HFF-Myc (cell line): ENCODE results near the gene UGT8.
"Not testable (repeated sequence)": the region's sequence is repeated elsewhere in the genome, so short reads cannot be mapped to it uniquely, and the experiment has no call there.

Experiments used
- DNase-seq: peaks from one replicate; pipeline ENCODE4 v3.0.0-alpha.2; 2011; ENCODE audit warnings: low read depth; ENCODE audit errors: extremely low read depth
- H3K4me3 ChIP-seq: replicated peaks from 2 replicates; pipeline ENCODE4 v1.5.1; 2011; ENCODE audit warnings: low read depth, mild to moderate bottlenecking, control low read depth, low read length
- CTCF ChIP-seq: IDR thresholded peaks from 2 replicates; pipeline ENCODE4 v1.5.1; 2012; ENCODE audit warnings: mild to moderate bottlenecking, low read depth, low read length, control low read depth; ENCODE audit errors: missing control alignments

Gene UGT8

DNA sequence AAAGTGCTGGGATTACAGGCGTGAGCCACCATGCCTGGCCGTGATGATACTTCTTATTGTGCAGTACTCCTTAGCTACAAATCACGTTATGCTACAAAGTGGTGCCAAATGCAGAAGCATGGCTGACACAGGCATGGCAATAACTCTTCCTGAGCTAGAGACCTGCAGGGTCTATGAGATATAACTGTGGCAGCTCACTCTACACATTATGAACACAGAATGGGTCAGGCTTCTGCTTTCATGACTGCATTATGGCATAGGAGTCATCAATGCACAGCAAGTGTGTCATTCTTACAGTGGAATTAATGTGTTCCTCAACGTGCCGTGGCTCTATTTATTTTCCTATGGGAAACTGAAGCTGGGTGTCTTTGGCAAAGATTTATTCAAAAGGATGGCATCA is 64.5 kb downstream of the UGT8 start:
- DNase-seq, result no peak
- no peak for TF ChIP-seq CTCF
- no peak overlapping the region for H3K4me3 ChIP-seq

- TF ChIP-seq CTCF, result no peak
- no peak overlapping the region for H3K4me3 ChIP-seq
- no peak for DNase-seq
Observed at GRCh38 chr4:114668577-114668976, 70.0 kb downstream of the UGT8 start.

DNA sequence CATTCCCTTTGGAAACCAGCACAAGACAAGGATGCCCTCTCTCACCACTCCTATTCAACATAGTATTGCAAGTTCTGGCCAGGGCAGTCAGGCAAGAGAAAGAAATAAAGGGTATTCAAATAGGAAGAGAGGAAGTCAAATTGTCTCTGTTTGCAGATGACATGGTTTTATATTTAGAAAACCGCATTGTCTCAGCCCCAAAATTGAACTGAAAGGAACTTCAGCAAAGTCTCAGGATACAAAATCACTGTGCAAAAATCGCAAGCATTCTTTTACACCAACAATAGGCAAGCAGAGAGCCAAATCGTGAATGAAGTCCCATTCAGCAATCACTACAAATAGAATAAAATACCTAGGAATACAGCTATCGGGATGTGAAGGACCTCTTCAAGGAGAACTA is 72.1 kb downstream of the UGT8 start:
- not testable (repeated sequence) for DNase-seq, H3K4me3 ChIP-seq

DNA sequence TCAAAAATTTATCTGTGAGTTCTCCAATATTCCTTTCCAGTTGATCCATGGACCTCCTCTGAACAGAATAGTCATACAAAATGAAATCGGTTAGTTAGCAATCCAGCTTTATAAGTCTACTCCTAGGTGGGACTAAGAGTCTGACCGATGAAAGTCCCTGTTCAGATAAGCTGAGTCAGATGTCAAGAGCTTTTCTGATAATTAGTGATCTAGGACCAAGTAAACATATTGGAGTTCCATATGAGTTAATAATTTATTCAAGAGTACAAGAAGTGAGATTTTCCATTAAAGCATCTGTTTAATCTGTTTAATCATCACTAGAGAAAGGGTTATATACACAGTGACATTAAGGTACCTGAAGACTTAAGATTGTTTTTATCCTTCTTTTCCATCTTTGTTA is 74.7 kb downstream of the UGT8 start:
- DNase-seq, result no peak
- no peak for TF ChIP-seq CTCF
- H3K4me3 ChIP-seq, result no peak overlapping the region

DNA sequence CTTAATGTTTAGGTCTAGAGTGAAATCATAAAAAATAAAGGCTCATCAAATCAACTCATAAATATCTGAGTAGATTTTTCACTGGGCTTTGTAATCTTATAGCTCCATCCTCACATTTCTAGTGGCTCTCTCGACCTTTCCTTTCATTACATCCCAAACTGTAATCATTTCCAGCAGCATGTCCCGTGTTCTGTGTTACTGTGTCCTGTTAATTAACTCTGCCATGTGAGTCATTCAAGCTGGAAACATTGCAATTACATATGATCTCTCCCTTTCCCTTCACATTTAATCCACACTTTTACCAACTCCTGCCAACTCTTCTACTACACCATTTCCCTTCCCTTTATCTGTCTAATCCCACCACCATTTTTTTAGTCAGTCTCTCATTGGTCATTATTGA is 75.5 kb downstream of the UGT8 start:
- H3K4me3 ChIP-seq, result no peak overlapping the region
- no peak for DNase-seq
- no peak for TF ChIP-seq CTCF

GRCh38 chr4:114677346-114677979 is 78.9 kb downstream of the UGT8 start:
- no peak for DNase-seq
- no peak for TF ChIP-seq CTCF
- H3K4me3 ChIP-seq, result no peak overlapping the region

DNA sequence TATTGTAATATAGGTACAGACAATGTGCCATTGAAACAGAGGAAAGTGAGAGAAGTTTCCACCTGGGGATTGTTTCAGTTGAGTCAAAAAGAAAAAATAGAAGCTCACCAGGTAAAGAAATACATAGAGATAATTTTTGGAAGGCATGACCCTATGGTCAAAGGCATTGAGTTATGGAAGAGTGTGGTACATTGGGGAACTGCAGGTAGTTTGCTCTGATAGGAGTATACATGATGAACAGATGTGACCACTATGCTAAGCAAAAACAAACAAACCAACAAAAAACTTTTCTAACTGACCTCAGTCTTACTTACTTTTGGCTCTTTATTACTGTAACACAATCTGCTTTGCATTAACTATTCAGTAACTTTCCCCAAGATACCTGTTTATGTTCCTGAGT is 85.9 kb downstream of the UGT8 start:
- no peak for DNase-seq
- H3K4me3 ChIP-seq, result no peak overlapping the region
- TF ChIP-seq CTCF, result no peak
